Measurements from ENCODE around the gene CDKAL1.

CDKAL1 gene

GRCh38 chr6:21140966-21141365, 606.7 kb downstream of the CDKAL1 start:
- Histone ChIP-seq H3K9ac (ENCODE audit: low read length) (no peak overlapping the region), H3K27me3 (replicated peaks; ENCODE audit: insufficient read depth, low read length) (no peaks in the 10 kb centered on the region), H3K4me1 (ENCODE audit: low read length) (no peaks in the 10 kb centered on the region), H3K4me3 (ENCODE audit: low read length) (no peak overlapping the region), H2AFZ (ENCODE audit: low read length) (no peak overlapping the region), H3K4me2 (ENCODE audit: low read depth, low read length) (no peak overlapping the region), H3K9me3 (replicated peaks; ENCODE audit: insufficient read depth, low read length) (no peaks in the 10 kb centered on the region), H3F3A (ENCODE audit: insufficient read depth, low read length) (no peaks in the 10 kb centered on the region), H3K79me2 (ENCODE audit: low read length) (no peaks in the 10 kb centered on the region), H3K36me3 (replicated peaks; ENCODE audit: insufficient read depth, low read length) (no peaks in the 10 kb centered on the region), H3K9me2 (replicated peaks; ENCODE audit: insufficient read depth, low read length) (no peaks in the 10 kb centered on the region), H4K20me1 (ENCODE audit: insufficient read depth, low read length) (no peaks in the 10 kb centered on the region), H3K27ac (ENCODE audit: low read length) (no peak overlapping the region)
- DNase-seq = no peak
- no peak for TF ChIP-seq EZH2 (optimal IDR thresholded peaks at IDR 0.05; ENCODE audit: low read depth, low read length)

GRCh38 chr6:21141616-21142303, 607.5 kb downstream of the CDKAL1 start:
- no peak for DNase-seq
- Histone ChIP-seq H3K27ac (ENCODE audit: low read length) (no peak overlapping the region), H2AFZ (ENCODE audit: low read length) (no peak overlapping the region)

GRCh38 chr6:21142741-21143140, 608.5 kb downstream of the CDKAL1 start:
- Histone ChIP-seq H4K20me1 (ENCODE audit: insufficient read depth, low read length) (no peaks in the 10 kb centered on the region), H3K27ac (ENCODE audit: low read length) (no peak overlapping the region)
- no peak for TF ChIP-seq CTCF (IDR thresholded peaks at IDR 0.05; ENCODE audit: low read length)
- no peak for TF ChIP-seq EZH2 (optimal IDR thresholded peaks at IDR 0.05; ENCODE audit: low read depth, low read length)
- TF ChIP-seq EZH2phosphoT487 (IDR thresholded peaks at IDR 0.05; ENCODE audit: low read length) = no peak

More at GRCh38 chr6:21141616-21142303, 607.5 kb downstream of the CDKAL1 start:
- no peak overlapping the region for H3K4me3 ChIP-seq (ENCODE audit: low read length)
- no peaks in the 10 kb centered on the region for H3K79me2 ChIP-seq (ENCODE audit: low read length)
- H3K4me2 ChIP-seq (ENCODE audit: low read depth, low read length) = no peak overlapping the region
- no peaks in the 10 kb centered on the region for H3K9me3 ChIP-seq (replicated peaks; ENCODE audit: insufficient read depth, low read length)
- no peaks in the 10 kb centered on the region for H4K20me1 ChIP-seq (ENCODE audit: insufficient read depth, low read length)
- no peak overlapping the region for H3K9ac ChIP-seq (ENCODE audit: low read length)
- no peaks in the 10 kb centered on the region for H3K9me2 ChIP-seq (replicated peaks; ENCODE audit: insufficient read depth, low read length)
- no peaks in the 10 kb centered on the region for H3F3A ChIP-seq (ENCODE audit: insufficient read depth, low read length)
- no peaks in the 10 kb centered on the region for H3K27me3 ChIP-seq (replicated peaks; ENCODE audit: insufficient read depth, low read length)
- no peaks in the 10 kb centered on the region for H3K36me3 ChIP-seq (replicated peaks; ENCODE audit: insufficient read depth, low read length)
- TF ChIP-seq CTCF (IDR thresholded peaks at IDR 0.05; ENCODE audit: low read length) (no peak), EZH2 (optimal IDR thresholded peaks at IDR 0.05; ENCODE audit: low read depth, low read length) (no peak), EZH2phosphoT487 (IDR thresholded peaks at IDR 0.05; ENCODE audit: low read length) (no peak)
- H3K4me1 ChIP-seq (ENCODE audit: low read length) = no peaks in the 10 kb centered on the region

GRCh38 chr6:21143645-21144044, 609.4 kb downstream of the CDKAL1 start:
- no peaks in the 10 kb centered on the region for H3K36me3 ChIP-seq (replicated peaks; ENCODE audit: insufficient read depth, low read length)
- no peaks in the 10 kb centered on the region for H3K79me2 ChIP-seq (ENCODE audit: low read length)
- H3K9me3 ChIP-seq (replicated peaks; ENCODE audit: insufficient read depth, low read length) = no peaks in the 10 kb centered on the region
- no peak overlapping the region for H2AFZ ChIP-seq (ENCODE audit: low read length)
- H3K27ac ChIP-seq (ENCODE audit: low read length) = no peak overlapping the region
- no peaks in the 10 kb centered on the region for H3K9me2 ChIP-seq (replicated peaks; ENCODE audit: insufficient read depth, low read length)
- no peak overlapping the region for H3K4me2 ChIP-seq (ENCODE audit: low read depth, low read length)
- DNase-seq = no peak
- no peak for TF ChIP-seq EZH2 (optimal IDR thresholded peaks at IDR 0.05; ENCODE audit: low read depth, low read length)
- no peak for TF ChIP-seq CTCF (IDR thresholded peaks at IDR 0.05; ENCODE audit: low read length)
- no peak for TF ChIP-seq EZH2phosphoT487 (IDR thresholded peaks at IDR 0.05; ENCODE audit: low read length)
- no peak overlapping the region for H3K4me3 ChIP-seq (ENCODE audit: low read length)
- no peaks in the 10 kb centered on the region for H3K27me3 ChIP-seq (replicated peaks; ENCODE audit: insufficient read depth, low read length)
- no peaks in the 10 kb centered on the region for H4K20me1 ChIP-seq (ENCODE audit: insufficient read depth, low read length)
- H3K9ac ChIP-seq (ENCODE audit: low read length) = no peak overlapping the region
- H3F3A ChIP-seq (ENCODE audit: insufficient read depth, low read length) = no peaks in the 10 kb centered on the region
- H3K4me1 ChIP-seq (ENCODE audit: low read length) = no peaks in the 10 kb centered on the region

More at GRCh38 chr6:21142741-21143140, 608.5 kb downstream of the CDKAL1 start:
- H3K9ac ChIP-seq (ENCODE audit: low read length) = no peak overlapping the region
- H3F3A ChIP-seq (ENCODE audit: insufficient read depth, low read length) = no peaks in the 10 kb centered on the region
- no peaks in the 10 kb centered on the region for H3K27me3 ChIP-seq (replicated peaks; ENCODE audit: insufficient read depth, low read length)
- H3K4me1 ChIP-seq (ENCODE audit: low read length) = no peaks in the 10 kb centered on the region
- no peaks in the 10 kb centered on the region for H3K36me3 ChIP-seq (replicated peaks; ENCODE audit: insufficient read depth, low read length)
- no peak overlapping the region for H2AFZ ChIP-seq (ENCODE audit: low read length)
- no peaks in the 10 kb centered on the region for H3K9me2 ChIP-seq (replicated peaks; ENCODE audit: insufficient read depth, low read length)
- no peaks in the 10 kb centered on the region for H3K79me2 ChIP-seq (ENCODE audit: low read length)
- no peak for DNase-seq
- H3K4me2 ChIP-seq (ENCODE audit: low read depth, low read length) = no peak overlapping the region
- no peak overlapping the region for H3K4me3 ChIP-seq (ENCODE audit: low read length)
- H3K9me3 ChIP-seq (replicated peaks; ENCODE audit: insufficient read depth, low read length) = no peaks in the 10 kb centered on the region
